Measurements from ENCODE around the gene PITPNB. TPM values are rescaled to one million over a fixed set of nuclear protein-coding genes. Genes with fewer than 3 reads are reported as not detected.

Gene PITPNB
- total RNA-seq, 4 donors from 2014 or later, result 34.7 to 47.6 (median 40.4) TPM

- Histone ChIP-seq H3K4me3 (no peak overlapping the region), H3K36me3 (peaks cover 45% of the 10 kb centered on the region), H3K27ac (no peak overlapping the region), H3K27me3 (no peaks in the 10 kb centered on the region), H3K9me3 (no peaks in the 10 kb centered on the region), H3K4me1 (peaks cover 14% of the 10 kb centered on the region)
- no peak for DNase-seq (ENCODE audit: low spot score in 2 of 2)
- WGBS, result 50% methylated on average over 2 of the region's 2 CpGs
- no peak for TF ChIP-seq EP300 (IDR thresholded peaks at IDR 0.05)
- TF ChIP-seq, protein P1, sequence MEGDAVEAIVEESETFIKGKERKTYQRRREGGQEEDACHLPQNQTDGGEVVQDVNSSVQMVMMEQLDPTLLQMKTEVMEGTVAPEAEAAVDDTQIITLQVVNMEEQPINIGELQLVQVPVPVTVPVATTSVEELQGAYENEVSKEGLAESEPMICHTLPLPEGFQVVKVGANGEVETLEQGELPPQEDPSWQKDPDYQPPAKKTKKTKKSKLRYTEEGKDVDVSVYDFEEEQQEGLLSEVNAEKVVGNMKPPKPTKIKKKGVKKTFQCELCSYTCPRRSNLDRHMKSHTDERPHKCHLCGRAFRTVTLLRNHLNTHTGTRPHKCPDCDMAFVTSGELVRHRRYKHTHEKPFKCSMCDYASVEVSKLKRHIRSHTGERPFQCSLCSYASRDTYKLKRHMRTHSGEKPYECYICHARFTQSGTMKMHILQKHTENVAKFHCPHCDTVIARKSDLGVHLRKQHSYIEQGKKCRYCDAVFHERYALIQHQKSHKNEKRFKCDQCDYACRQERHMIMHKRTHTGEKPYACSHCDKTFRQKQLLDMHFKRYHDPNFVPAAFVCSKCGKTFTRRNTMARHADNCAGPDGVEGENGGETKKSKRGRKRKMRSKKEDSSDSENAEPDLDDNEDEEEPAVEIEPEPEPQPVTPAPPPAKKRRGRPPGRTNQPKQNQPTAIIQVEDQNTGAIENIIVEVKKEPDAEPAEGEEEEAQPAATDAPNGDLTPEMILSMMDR (IDR thresholded peaks at IDR 0.05), result no peak
- no peak for TF ChIP-seq POLR2A (IDR thresholded peaks at IDR 0.05)
- TF ChIP-seq POLR2AphosphoS5 (IDR thresholded peaks at IDR 0.05), result no peak
These were observed 59.7 kb downstream of the PITPNB start for GRCh38 chr22:27859336-27859735.

GRCh38 chr22:27858626-27859025 is 60.4 kb downstream of the PITPNB start:
- H3K27ac ChIP-seq, result no peak overlapping the region
- 94% methylated on average over 1 of the region's 1 CpG for WGBS
- H3K9me3 ChIP-seq, result no peaks in the 10 kb centered on the region
- no peak overlapping the region for H3K4me3 ChIP-seq
- H3K36me3 ChIP-seq, result peaks cover 48% of the 10 kb centered on the region
- H3K4me1 ChIP-seq, result peaks cover 14% of the 10 kb centered on the region
- H3K27me3 ChIP-seq, result no peaks in the 10 kb centered on the region
- DNase-seq (ENCODE audit: low spot score in 2 of 2), result no peak
- TF ChIP-seq EP300 (IDR thresholded peaks at IDR 0.05) (no peak), POLR2A (IDR thresholded peaks at IDR 0.05) (no peak), POLR2AphosphoS5 (IDR thresholded peaks at IDR 0.05) (no peak)
- TF ChIP-seq, protein P1 (IDR thresholded peaks at IDR 0.05), result no peak

- TF ChIP-seq POLR2A (IDR thresholded peaks at IDR 0.05), result no peak
- TF ChIP-seq, protein P1 (IDR thresholded peaks at IDR 0.05), result no peak
- Histone ChIP-seq H3K27ac (no peak overlapping the region), H3K27me3 (no peaks in the 10 kb centered on the region), H3K4me1 (peaks cover 9% of the 10 kb centered on the region), H3K4me3 (no peak overlapping the region), H3K9me3 (no peaks in the 10 kb centered on the region), H3K36me3 (peaks cover 58% of the 10 kb centered on the region)
- DNase-seq (ENCODE audit: low spot score in 2 of 2), result no peak
- 75% methylated on average over 6 of the region's 6 CpGs for WGBS
These were observed 61.6 kb downstream of the PITPNB start for GRCh38 chr22:27857443-27857842.

GRCh38 chr22:27856386-27856785 is 62.7 kb downstream of the PITPNB start:
- no peak for DNase-seq (ENCODE audit: low spot score in 2 of 2)
- Histone ChIP-seq H3K27me3 (no peaks in the 10 kb centered on the region), H3K36me3 (peaks cover 68% of the 10 kb centered on the region), H3K9me3 (no peaks in the 10 kb centered on the region), H3K4me1 (peaks cover 9% of the 10 kb centered on the region), H3K27ac (no peak overlapping the region), H3K4me3 (no peak overlapping the region)
- TF ChIP-seq POLR2A (IDR thresholded peaks at IDR 0.05) (no peak), POLR2AphosphoS5 (IDR thresholded peaks at IDR 0.05) (no peak), EP300 (IDR thresholded peaks at IDR 0.05) (no peak)
- TF ChIP-seq, protein P1 (IDR thresholded peaks at IDR 0.05), result no peak
- WGBS, result 93% methylated on average over 4 of the region's 4 CpGs

- Histone ChIP-seq H3K9me3 (no peaks in the 10 kb centered on the region), H3K36me3 (peaks cover 70% of the 10 kb centered on the region), H3K4me3 (no peak overlapping the region), H3K27ac (no peak overlapping the region), H3K4me1 (peaks cover 18% of the 10 kb centered on the region), H3K27me3 (no peaks in the 10 kb centered on the region)
- WGBS, result 69% methylated on average over 6 of the region's 6 CpGs
- DNase-seq (ENCODE audit: low spot score in 2 of 2), result no peak
- no peak for TF ChIP-seq POLR2A (IDR thresholded peaks at IDR 0.05)
- TF ChIP-seq, protein P1 (IDR thresholded peaks at IDR 0.05), result no peak
- no peak for TF ChIP-seq POLR2AphosphoS5 (IDR thresholded peaks at IDR 0.05)
- TF ChIP-seq EP300 (IDR thresholded peaks at IDR 0.05), result no peak
These were observed 65.6 kb downstream of the PITPNB start for GRCh38 chr22:27853424-27853823.

All from suprapubic skin (tissue), 4 donors.